ENCODE measurements around the gene RASGRF1.

The RASGRF1 gene

DNA sequence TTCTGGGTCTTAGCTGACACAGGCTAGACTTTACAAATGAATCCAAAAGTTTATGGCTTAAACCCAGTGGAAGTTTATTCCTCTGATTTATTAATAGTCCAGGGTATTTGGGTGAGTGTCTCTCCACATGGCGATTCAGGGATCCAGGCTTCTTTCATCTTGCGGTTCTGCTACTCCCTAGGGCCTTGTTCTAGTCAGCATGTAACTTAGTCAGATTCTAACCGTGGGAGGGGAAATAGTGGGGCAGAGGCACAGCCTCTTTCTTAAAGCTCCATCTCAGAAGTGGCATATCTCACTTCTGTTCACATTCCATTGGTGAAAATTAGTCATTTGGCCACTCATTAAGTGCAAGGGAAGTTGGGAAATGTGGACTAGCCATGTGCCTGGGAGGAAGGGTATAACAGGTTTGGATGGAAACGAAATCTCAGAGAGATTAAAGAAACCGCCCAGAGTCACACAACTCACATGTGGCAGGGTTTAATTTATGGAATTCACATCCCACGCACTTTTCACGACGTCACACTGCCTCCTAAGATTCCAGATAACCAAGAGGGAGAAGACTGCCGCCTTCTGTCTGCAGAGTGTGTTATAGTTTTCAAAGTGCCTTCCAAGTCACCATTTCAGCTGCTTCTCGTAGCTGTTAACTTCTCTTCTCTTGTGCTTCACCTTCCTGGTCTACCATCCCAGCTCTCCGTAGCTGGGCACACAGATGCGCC lies 11.4 kb upstream of the RASGRF1 start:
- DNase-seq (ENCODE audit: low read depth): no peak

DNA sequence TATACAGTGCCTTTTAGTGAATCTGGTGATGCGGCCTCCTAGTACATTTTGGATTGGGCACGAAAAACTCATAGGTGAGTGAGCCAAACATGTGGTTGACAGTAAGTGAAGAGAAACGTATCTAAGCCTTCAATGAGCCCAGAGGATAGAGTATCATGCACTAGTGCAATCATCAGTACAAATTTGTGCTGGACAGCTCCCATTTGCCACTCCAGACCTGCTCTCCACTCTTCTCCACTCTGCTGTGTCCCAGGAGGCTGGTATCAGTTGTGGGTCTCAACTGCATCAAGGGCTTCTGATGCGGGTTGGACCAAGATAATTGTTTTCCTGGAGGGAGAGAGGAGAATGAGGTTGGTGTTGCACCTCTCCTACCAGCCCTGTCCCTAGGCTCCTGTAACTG lies 9.1 kb upstream of the RASGRF1 start:
- no peak for DNase-seq (ENCODE audit: low read depth)

DNA sequence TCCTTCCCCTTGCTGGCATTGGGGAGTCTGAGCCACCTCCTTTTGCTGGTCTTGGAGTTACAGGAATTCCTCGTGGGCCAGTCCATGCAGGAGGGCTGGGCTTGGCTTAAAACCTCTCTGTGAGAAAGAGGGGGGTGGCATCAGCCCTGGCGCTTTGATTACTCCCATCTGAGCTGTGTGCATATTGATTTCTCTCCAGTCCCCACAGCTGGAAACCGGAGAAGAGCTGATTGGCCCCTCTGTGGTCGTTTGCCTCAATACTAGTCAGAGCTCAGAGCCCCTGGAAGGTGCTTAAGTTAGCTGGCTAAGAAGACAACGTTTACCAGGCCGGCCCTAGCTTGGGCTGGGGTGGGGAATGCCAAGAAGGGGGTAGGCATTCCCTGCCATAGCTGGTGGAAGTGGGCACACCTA lies 4.0 kb upstream of the RASGRF1 start:
- DNase-seq (ENCODE audit: low read depth): no peak

DNA sequence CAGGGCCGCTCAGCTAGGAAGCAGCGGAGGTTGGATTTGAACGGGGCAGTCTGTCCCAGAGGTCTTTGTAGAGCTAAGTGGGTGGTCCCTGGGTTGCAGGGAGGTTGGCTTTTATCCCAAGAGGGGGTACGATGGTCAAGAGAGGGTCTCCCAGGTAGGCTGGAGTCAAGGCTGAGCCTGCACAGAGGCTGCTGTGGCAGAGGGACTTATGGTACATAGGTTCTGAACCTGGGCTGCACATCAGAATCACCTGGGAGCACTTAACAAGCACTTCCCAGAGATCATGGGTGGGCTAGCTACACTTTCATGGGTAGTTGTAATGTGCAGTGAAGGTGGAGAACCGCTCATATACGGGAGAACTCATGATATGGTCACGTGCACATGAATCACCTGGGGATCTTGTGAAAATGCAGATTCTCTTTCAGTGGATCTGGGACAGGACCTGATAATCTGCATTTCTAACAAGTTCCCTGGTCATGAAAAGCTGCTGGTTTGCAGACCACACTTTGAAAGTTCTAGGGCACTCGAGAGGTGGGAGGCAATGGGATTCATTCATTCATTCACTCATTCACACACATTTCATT lies 2.9 kb upstream of the RASGRF1 start:
- DNase-seq (ENCODE audit: low read depth): no peak

DNA sequence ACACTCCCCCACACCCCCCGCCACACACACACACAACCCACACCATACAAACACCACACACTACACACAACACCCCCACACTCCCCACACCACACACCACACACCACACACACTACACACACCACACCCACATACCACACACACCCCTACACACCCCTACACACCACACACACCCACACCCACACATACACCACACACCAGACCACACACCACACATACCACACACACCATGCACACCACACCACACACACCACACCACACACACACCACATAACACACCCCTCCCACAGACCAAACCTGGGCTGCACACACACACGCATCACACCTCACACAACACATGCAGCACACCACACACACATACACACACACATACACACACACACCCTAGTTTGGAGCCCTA lies 1.8 kb upstream of the RASGRF1 start:
- no peak for DNase-seq (ENCODE audit: low read depth)

DNA sequence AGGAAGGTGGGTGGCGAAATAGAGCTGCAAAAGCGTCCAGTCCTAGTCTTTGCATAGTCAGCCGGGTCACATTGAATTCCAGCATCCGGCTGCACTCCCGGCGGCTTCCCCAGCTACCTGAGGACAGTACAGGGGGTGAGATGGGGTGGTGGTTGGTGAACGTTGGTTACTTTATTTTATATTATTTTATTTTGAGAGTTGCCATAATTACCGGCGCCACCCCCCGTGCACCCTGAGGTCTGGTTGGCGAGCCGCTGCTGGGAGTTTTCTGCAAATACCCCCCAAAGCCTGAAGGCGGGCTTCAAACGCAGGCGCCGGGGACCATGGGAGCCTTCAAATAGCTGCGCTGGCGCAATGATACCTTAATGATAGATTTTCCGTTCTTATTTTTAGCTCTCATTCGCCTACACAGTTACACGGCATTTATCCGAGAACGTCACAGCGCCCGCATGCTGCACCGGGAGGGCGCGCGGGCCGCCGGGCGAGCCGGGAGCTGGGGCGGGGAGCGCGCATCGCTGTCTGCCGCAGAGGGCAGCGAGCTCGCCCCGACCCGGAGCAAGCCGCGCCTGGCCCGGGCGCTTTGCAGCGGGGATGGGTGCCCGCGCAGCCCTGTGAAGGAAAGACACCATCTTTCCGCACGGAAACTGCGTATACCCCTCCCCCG lies 756 bp upstream of the RASGRF1 start:
- peak; percentile 7 for DNase-seq (ENCODE audit: low read depth)

DNA sequence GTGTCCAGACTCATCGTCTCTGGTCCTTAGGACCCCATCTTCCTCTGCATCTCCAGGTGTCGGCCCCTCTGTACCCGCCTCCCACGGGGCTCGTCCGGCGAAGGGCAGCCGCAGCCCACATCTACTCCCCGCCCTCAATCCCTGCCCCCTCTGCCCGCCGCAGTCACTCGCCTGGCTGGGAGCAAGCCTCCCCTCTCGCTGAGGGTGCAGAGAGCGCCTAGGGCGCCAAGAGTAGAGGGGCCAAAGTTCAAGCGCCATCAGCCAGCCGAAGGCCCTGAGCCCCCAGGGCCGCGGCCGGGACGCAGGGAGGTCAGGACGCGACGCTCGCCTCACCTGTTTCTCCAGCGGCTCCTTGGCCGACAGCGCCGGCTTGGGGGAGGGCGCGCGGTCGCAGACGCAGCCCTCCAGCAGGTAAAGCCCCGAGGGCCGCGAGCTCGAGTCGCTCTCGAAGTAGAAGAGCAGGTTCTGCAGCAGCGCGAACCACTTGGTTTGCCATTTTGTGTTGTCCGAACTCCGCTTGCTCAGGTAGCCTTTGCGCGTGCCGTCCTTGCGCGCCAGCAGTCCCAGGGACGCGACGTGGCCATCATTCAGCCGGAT lies 592 bp downstream of the RASGRF1 start:
- no peak for DNase-seq (ENCODE audit: low read depth)

DNA sequence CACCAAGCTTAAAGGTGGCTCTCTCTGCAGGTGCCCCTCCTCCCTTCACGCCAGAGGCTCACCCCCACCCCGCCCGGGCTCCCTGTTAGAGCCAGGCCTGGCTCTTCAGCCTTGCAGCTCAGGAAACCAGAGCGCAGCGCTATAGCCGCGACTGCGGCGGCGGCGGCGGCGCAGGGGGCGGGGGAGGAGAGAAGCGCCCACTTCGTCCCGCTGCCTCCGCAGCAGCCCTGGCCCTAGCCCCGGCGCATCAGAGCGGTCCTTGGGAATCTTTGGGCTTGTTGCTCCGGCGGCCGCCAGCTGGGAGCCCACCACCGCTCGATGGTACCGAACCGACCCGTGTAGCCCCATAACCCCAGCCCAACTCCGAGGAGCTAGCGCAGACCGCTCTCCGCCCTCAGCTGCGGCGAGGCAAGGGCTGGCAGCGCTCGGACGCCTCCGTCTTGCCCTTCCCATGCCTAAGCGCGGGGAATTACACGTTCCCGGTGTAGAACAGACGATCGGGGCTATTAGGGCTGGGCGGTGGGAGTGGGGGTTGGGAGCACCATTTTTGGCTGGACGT lies 1.2 kb downstream of the RASGRF1 start:
- DNase-seq (ENCODE audit: low read depth): no peak

DNA sequence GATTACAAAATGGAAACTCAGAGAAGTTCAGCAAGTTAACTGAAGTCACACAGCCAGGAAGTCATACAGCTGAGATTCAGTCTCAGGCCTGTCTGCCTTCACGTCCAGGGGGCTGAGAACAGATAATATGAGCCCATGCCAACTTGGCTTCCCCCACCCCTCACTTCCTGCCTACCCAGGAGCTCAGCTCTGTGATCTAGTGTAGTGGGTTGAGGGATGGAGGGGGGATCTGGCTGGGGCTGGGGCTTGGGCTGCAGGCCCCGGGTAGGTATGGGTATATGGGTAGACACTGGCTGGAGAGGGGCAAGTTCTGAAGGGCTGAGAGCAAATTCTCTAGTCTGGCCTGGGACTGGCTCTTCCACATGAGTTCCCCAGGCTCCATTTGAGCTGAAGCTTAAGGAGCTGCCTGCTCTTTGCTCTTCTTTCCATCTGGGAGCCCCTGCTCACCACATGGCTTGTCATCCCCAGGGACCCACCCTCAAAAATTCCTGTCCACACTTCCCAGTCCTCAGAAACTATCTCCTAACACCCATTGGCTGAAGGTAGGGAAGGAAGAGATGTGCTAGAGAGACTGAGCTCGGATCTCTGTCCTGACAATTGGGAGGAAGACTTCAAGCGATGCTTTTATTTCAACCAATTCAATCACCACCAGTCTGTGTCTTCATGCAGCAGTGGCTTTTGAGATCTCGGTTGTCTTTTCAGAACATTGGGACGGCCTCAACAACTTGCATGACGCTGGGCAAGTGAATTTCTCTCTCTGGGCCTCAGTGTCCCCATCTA lies 2.0 kb downstream of the RASGRF1 start:
- DNase-seq (ENCODE audit: low read depth): no peak

DNA sequence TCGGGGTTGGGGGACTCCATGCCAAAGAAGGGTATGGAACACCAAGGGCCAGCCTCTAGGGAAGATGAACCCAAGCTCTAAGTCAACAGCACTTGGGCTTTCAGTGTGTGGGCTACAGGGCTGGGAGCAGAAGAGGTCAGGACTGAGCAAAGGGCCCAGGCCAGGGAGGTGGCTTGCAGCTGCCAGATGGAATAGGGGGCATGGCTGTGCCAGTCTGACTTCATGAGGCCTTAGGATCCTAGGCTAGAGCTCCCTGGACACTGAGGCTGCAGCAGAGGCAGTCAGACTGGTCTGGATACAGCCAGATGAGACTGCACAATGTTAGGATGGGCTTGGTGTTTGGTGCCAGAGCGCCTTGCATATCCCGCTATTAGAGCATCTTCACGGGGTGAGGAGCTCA lies 3.8 kb downstream of the RASGRF1 start:
- DNase-seq (ENCODE audit: low read depth): no peak

DNA sequence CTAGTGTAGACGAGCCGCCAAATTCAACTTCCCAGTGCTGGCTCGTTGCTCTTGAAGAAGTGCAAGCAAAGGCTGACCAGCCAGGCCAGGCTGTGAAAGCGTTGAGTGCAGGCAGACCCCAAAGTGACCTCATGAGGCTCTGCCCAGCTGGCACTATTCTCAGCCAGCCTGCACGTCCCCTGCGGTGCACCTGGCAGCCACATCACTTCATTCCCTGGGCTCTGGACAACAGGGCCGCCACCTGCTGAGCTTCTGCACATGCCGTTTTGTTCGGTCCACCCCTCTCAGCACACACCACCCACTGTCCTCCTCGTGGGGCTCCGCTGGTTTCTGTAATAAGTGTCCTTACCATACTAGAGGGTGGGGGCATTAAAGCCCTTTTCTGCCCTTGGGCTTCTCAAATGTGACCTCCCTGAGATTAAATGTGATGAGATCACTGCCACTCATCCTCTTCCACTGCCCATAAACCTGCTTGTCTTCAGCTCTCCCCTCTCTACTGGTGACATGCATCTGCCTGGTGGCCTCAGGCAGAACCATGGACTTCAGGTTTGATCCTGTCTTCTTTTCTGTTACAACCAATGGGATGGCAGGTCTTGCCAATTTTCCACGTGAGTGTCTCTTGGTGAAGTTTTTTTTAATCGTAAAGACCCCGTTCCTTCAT lies 6.1 kb downstream of the RASGRF1 start:
- DNase-seq (ENCODE audit: low read depth): no peak

DNA sequence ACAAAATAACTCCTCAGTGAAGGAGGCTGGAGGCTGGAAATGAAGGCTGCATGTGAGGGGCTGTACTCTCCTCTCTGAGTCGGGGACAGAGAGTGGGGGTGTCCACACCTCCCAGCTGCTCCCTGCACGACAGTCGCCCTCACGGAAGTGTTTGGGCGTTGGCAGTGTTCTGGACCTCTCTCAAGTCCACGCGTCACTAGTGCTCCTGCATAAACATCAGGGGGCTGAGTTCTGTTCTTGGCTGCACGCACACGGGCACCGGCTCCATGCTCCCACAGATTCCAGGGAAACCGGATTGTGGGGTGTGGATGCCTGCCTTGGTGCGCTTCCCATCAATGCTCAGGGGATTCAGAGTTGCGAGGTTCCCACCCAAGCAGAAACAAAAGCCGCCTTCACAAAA lies 7.4 kb downstream of the RASGRF1 start:
- no peak for DNase-seq (ENCODE audit: low read depth)

DNA sequence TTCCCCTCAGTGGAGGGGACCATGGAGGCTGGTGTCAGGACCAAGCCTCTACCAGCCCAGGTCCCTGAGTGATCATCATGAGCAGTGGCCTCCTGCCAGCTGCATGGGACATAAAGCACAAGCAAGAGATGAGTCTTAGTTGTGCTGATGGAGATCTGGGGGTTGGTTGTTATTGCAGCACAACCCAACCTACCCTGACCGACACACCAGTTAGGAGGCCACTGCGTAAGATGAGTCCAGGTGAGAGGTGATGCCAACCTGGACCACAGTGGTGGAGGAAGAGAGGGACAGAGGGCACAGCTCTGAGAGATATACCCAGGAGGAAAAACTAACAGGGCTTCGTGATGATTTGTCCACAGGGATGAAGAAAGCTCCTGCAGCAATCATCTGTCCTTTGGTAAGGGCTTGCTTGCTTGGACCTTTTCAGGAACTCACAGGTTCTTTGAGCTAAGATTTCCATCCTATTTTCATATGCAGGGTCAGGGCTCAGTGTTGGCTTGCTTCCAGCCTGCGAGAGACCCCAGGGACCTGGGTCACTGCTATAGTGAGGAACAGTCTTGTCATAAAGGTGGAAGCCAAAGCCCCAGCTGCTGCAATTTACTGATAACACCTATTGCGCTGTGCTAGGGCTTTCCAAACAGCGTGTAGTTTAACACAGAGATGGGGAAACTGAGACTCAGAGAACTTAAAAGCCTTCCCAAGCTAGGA lies 8.1 kb downstream of the RASGRF1 start:
- no peak for DNase-seq (ENCODE audit: low read depth)

DNA sequence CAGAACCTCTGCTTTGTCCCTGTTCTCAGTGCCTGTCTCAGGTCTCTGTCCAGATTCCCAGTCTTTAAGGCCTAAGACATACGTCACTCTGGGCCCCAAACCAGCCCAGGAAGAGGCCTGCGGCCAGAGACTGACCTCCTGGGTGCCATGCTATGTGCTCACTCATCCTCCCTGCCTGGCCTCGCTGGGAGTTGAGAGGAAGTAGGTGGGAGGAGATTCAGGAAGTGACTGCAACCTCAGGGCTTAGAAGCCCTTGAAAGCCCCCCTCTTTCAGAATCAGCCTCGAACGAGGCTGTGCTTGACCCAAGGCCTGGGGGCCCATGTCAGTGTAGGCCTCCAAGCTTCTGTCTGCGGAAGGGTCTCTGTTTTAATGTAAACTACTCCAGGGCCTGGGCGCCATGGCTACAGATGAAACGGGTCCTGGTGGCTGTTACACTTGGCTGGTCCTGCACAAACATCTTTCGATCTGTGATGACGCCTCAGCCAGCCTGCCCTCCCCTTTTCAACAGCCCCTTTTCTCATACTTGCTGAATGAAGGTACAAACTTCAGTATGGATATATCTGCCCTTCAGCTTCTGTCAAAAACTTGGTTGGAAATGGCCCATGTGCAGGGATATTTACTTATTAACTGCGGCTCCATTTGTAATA lies 11.7 kb downstream of the RASGRF1 start:
- DNase-seq (ENCODE audit: low read depth): no peak

DNA sequence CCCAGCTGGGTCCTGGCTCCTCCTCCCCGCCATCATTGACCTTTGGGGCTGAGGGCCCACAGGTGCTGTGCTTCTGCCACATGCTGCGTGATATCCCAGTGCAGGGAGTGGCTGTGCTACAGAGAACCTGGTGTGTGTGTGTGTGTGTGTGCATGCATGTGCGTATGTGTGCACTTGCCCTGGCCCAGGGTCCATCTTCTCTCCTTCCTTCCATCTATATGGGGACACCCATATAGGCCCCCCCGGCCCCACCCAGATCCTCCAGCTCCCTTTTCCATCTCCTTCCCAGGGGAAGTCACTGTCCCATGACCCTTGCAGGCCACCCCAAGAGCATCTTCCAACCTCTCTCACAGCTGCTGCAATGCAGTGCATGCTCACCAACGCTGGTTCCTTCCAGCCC lies 12.6 kb downstream of the RASGRF1 start:
- no peak for DNase-seq (ENCODE audit: low read depth)

DNA sequence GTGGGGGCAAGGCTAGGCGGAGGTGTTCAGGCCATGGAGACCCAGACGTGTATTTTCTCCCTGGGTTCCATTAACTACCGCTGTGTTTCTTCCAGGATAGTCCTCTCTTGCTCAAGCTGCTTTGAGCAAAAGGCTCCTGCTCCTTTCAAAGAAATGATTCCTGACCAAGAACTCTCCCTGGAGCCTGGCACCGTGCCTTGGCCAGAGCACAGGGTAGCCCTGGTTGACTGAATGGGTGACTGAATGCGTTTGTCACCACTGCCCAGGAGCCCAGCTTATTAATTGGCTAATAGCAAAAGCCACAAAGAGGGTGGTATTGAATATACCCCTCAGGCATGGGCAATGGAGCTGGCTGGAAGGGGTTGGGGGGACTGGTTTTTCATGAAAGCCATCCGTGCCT lies 13.9 kb downstream of the RASGRF1 start:
- DNase-seq (ENCODE audit: low read depth): no peak

DNA sequence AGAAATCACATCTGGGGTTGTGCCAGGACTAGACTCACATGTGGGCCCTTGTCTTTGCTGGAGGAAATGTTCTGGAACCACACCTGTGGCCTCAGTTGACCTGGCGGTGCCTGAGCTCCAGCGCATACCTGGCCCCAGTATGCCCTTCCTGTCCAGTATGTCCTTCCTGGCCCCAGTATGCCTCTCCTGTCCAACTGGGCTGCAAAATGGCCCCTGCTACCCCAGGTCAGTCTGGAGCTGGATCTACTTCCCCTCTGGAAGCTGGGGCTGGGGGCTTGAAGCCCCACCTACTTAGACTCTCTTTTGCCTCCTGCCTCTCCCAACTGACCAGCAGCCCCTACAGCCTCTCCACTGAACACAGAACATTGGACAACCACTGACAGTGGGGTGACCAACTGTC lies 15.3 kb downstream of the RASGRF1 start:
- DNase-seq (ENCODE audit: low read depth): no peak

DNA sequence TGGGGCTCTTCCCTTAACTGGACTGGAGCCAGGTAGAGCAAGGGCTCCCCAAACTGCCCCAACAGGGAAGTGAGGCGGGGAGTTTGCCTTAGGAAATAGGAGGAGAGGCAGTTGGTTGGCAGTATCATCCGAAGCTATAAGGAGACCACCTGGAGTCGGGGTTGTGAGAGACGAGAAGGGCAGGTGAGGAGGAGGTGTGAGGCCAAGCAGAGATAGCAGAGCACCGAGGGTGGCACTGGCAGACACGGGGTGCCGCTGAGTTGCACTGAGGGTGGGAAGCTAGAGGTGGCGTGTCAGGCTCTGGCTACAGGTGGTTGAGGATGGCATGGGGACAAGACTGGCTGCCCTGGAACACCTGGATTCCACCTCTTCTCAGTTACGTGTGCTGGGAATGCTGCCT lies 17.2 kb downstream of the RASGRF1 start:
- no peak for DNase-seq (ENCODE audit: low read depth)

DNA sequence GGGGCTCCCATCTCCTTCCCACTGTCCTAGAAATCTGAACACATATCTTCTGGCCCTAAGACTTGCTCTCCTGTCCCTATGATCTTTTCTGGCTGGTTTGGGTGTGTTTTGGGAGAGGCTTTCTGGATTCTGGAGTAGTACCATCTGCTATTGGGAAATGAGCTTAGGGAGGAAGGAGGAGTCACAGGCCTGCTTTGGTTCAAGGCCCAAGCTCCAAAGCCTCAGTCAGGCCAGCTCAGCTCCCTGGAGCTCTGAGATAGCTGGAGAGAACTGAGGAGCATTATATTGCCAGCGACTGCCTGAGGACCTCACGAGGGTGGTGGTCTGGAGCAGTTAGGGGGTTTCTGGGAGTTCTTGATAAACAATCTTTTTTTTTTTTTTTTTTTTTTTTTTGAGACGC lies 18.7 kb downstream of the RASGRF1 start:
- DNase-seq (ENCODE audit: low read depth): no peak

DNA sequence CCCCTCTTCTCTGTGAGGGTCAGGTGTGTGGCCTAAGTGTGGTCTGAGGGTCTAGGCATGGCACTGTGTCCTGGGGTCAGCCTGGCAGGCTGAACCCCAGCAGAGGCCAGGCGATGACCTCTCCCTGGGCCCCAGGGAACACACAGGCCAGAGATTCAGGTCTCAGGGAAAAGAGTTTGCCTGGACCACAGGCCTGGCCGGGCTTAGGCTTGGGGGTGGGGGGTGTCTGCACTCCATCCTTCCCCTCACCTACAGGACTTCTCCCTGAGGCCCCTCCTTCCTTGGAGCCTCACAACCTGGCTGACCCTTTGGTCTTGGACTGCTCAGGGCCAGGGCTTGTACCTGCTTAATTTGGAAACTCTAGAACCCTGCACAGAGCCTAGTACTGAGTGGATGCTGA lies 21.8 kb downstream of the RASGRF1 start:
- DNase-seq (ENCODE audit: low read depth): no peak
